ENCODE data around the gene SMIM38.

- TF ChIP-seq CTCF (IDR thresholded peaks at IDR 0.05) (no peak), EZH2 (IDR thresholded peaks at IDR 0.05; ENCODE audit: borderline replicate concordance, insufficient read depth, low read depth, low read length, poor library complexity, severe bottlenecking) (no peak)
These were observed 815 bp upstream of the SMIM38 start for GRCh38 chr11:69154938-69155301.

All from B cell (primary cell).